CD14-positive monocyte (primary cell): ENCODE results near the gene MRPL10. TPM values are rescaled to one million over a fixed set of nuclear protein-coding genes. Genes with fewer than 3 reads are reported as not detected.

Experiments used
- DNase-seq, 3 donors: peaks; one replicate each; pipeline ENCODE4 v3.0.0-alpha.2; 2011 to 2022
- H2AFZ ChIP-seq: 2 replicates; pipeline ENCODE4 v1.6.0; 2012; ENCODE audit warnings: mild to moderate bottlenecking, low read depth, low read length, inconsistent platforms; ENCODE audit not compliant: insufficient read depth, poor library complexity, severe bottlenecking
- H3K27ac ChIP-seq, 2 donors: 1 replicate in 1 of 2; 2 replicates in 1 of 2; pipeline ENCODE4 v1.5.1; 2012 to 2013; ENCODE audit warnings: low read length in 2 of 2, control low read depth in 1 of 2, inconsistent platforms in 1 of 2, low read depth in 1 of 2, mild to moderate bottlenecking in 1 of 2
- H3K27me3 ChIP-seq, 2 donors: one replicate each; pipeline versions ENCODE4 v1.6.0 to v1.6.1; 2011 to 2013; ENCODE audit warnings: low read length in 2 of 2; ENCODE audit not compliant: control insufficient read depth in 2 of 2, insufficient read depth in 2 of 2
- H3K36me3 ChIP-seq, 2 donors: replicated peaks in 1 of 2; 1 replicate in 1 of 2; 2 replicates in 1 of 2; pipeline versions ENCODE4 v1.5.1 to v1.6.1; 2012 to 2013; ENCODE audit warnings: low read length in 2 of 2, control low read depth in 1 of 2, inconsistent platforms in 1 of 2, mild to moderate bottlenecking in 1 of 2; ENCODE audit not compliant: insufficient read depth in 2 of 2, control insufficient read depth in 1 of 2
- H3K4me1 ChIP-seq, 2 donors: 1 replicate in 1 of 2; 2 replicates in 1 of 2; pipeline versions ENCODE4 v1.5.1 to v1.6.1; 2012 to 2013; ENCODE audit warnings: low read length in 2 of 2, control low read depth in 1 of 2, inconsistent platforms in 1 of 2, mild to moderate bottlenecking in 1 of 2, moderate library complexity in 1 of 2; ENCODE audit not compliant: insufficient read depth in 2 of 2, control insufficient read depth in 1 of 2
- H3K4me2 ChIP-seq: replicated peaks from 2 replicates; pipeline ENCODE3; 2012; ENCODE audit warnings: low read length, moderate library complexity, mild to moderate bottlenecking; ENCODE audit not compliant: poor library complexity, severe bottlenecking; ENCODE audit errors: extremely low read depth
- H3K4me3 ChIP-seq, 3 experiments: fragments of 200-600 bp in 1 of 3; sonication (generic) in 1 of 3; replicated peaks in 1 of 3; 1 replicate in 2 of 3; 2 replicates in 1 of 3; pipeline ENCODE4 v1.5.1; 2011 to 2013; ENCODE audit warnings: low read length in 3 of 3, mild to moderate bottlenecking in 3 of 3, control low read depth in 2 of 3, low read depth in 2 of 3, inconsistent platforms in 1 of 3, moderate library complexity in 1 of 3
- H3K79me2 ChIP-seq: 2 replicates; pipeline ENCODE4 v1.6.0; 2012; ENCODE audit warnings: mild to moderate bottlenecking, control low read depth, inconsistent platforms, low read length, moderate library complexity; ENCODE audit not compliant: insufficient read depth
- H3K9ac ChIP-seq: 2 replicates; pipeline ENCODE4 v1.6.0; 2017; ENCODE audit warnings: low read length, mild to moderate bottlenecking; ENCODE audit not compliant: insufficient read depth, poor library complexity, severe bottlenecking
- H3K9me3 ChIP-seq, 2 donors: replicated peaks in 1 of 2; 1 replicate in 1 of 2; 2 replicates in 1 of 2; pipeline versions ENCODE4 v1.5.1 to v1.6.1; 2012 to 2013; ENCODE audit warnings: low read length in 2 of 2, control low read depth in 1 of 2; ENCODE audit not compliant: control insufficient read depth in 1 of 2, insufficient read depth in 1 of 2
- H4K20me1 ChIP-seq: 2 replicates; pipeline ENCODE4 v1.6.0; 2012; ENCODE audit warnings: mild to moderate bottlenecking, low read length, control low read depth, moderate library complexity; ENCODE audit not compliant: insufficient read depth
- H3K27ac Mint-ChIP-seq, 7 donors: one replicate each; pipeline ENCODE4 v1.8.0; 2020; ENCODE audit warnings: mild to moderate bottlenecking in 7 of 7, mixed read lengths in 7 of 7, moderate library complexity in 6 of 7, inconsistent platforms in 2 of 7
- H3K27me3 Mint-ChIP-seq, 3 donors: one replicate each; pipeline ENCODE4 v1.8.0; 2021 to 2022; ENCODE audit warnings: low read depth in 3 of 3, mild to moderate bottlenecking in 3 of 3, mixed read lengths in 3 of 3, moderate library complexity in 3 of 3, inconsistent platforms in 1 of 3
- H3K36me3 Mint-ChIP-seq, 2 donors: one replicate each; pipeline ENCODE4 v1.8.0; 2020; ENCODE audit warnings: mixed read lengths in 2 of 2, inconsistent platforms in 1 of 2, mild to moderate bottlenecking in 1 of 2
- H3K4me1 Mint-ChIP-seq: one replicate; pipeline ENCODE4 v1.8.0; 2020; ENCODE audit warnings: mild to moderate bottlenecking, mixed read lengths
- H3K4me3 Mint-ChIP-seq, 2 donors: one replicate each; pipeline ENCODE4 v1.8.0; 2020; ENCODE audit warnings: mild to moderate bottlenecking in 2 of 2, mixed read lengths in 2 of 2, moderate library complexity in 1 of 2
- H3K9me3 Mint-ChIP-seq, 7 donors: one replicate each; pipeline ENCODE4 v1.8.0; 2020 to 2022; ENCODE audit warnings: mixed read lengths in 7 of 7, mild to moderate bottlenecking in 6 of 7, moderate library complexity in 6 of 7, inconsistent platforms in 2 of 7
- CTCF ChIP-seq: fragments of 200-600 bp; IDR thresholded peaks from one replicate; pipeline ENCODE4 v1.8.0; 2022; ENCODE audit warnings: antibody characterized with exemption, mild to moderate bottlenecking
- WGBS: methylation state at CpG from one replicate; pipeline ENCODE4 v1.1.5; 2013; ENCODE audit warnings: missing lambda C conversion rate; ENCODE audit not compliant: insufficient coverage; 5-methylcytosine and 5-hydroxymethylcytosine counted together
- intact Hi-C, 2 donors: fragments of 100-400 bp; cut with micrococcal nuclease; formaldehyde crosslinking; loops; one replicate each; pipeline versions ENCODE4 v1.15.0 to v1.15.1; 2023
- polyA plus RNA-seq, 3 donors: library from polyadenylated mRNA; depleted of rRNA in 1 of 3; unstranded in 2 of 3; stranded (reverse) in 1 of 3; fragments of 300-500 nt in 2 of 3; fragments of >200 nt in 1 of 3; fragmentation: Illumina TruSeq in 2 of 3; gene quantifications; 1 replicate in 2 of 3; 2 replicates in 1 of 3; pipeline ENCODE4 v1.2.3, GENCODE V29; 2012 to 2021

Gene MRPL10
- polyA plus RNA-seq, 3 donors: 28.5 to 32.7 (median 32.6) TPM

GRCh38 chr17:47870056-47870455 is 38.7 kb upstream of the MRPL10 start:
- Histone ChIP-seq H3K27ac (no peak overlapping the region), H2AFZ (no peak overlapping the region), H3K36me3 (no peaks in the 10 kb centered on the region), H3K4me3 (no peak overlapping the region), H3K4me1 (no peaks in the 10 kb centered on the region), H3K9me3 (peaks cover 7% of the 10 kb centered on the region in 2 donors), H3K4me2 (no peak overlapping the region), H3K9ac (no peak overlapping the region), H4K20me1 (no peaks in the 10 kb centered on the region), H3K27me3 (peaks cover 24 to 30% of the 10 kb centered on the region in 2 donors), H3K79me2 (no peaks in the 10 kb centered on the region)
- intact Hi-C loops: no loop called here
- Mint-ChIP-seq H3K4me3 (no peak overlapping the region), H3K27me3 (peaks cover 32 to 70% (median 37%) of the 10 kb centered on the region in 3 donors), H3K4me1 (peaks cover 11% of the 10 kb centered on the region), H3K36me3 (no peaks in the 10 kb centered on the region), H3K27ac (no peak overlapping the region), H3K9me3 (peaks cover 3 to 8% (median 6%) of the 10 kb centered on the region in 7 donors)
- TF ChIP-seq CTCF: no peak
- no peak for DNase-seq
- no CpG with 5 or more reads among the region's 1 CpG for WGBS

- no peak overlapping the region for H3K9ac ChIP-seq
- Mint-ChIP-seq H3K9me3 (peaks cover 3 to 7% (median 6%) of the 10 kb centered on the region in 7 donors), H3K36me3 (no peaks in the 10 kb centered on the region), H3K4me3 (no peak overlapping the region), H3K27ac (no peak overlapping the region), H3K4me1 (peaks cover 13% of the 10 kb centered on the region), H3K27me3 (peaks cover 32 to 66% (median 40%) of the 10 kb centered on the region in 3 donors)
- no peak overlapping the region for H3K27ac ChIP-seq
- TF ChIP-seq CTCF: no peak
- no peak overlapping the region for H2AFZ ChIP-seq
- H4K20me1 ChIP-seq: no peaks in the 10 kb centered on the region
- WGBS: 17% methylated on average over 1 of the region's 2 CpGs
- peaks cover 6 to 7% of the 10 kb centered on the region in 2 donors for H3K9me3 ChIP-seq
- H3K27me3 ChIP-seq: peaks cover 24 to 30% of the 10 kb centered on the region in 2 donors
- H3K4me2 ChIP-seq: no peak overlapping the region
- no peaks in the 10 kb centered on the region for H3K36me3 ChIP-seq
- H3K4me3 ChIP-seq: no peak overlapping the region
- H3K79me2 ChIP-seq: no peaks in the 10 kb centered on the region
- no peak for DNase-seq
- intact Hi-C loops: no loop called here
- no peaks in the 10 kb centered on the region for H3K4me1 ChIP-seq
Measured at GRCh38 chr17:47869114-47869513, 37.8 kb upstream of the MRPL10 start.
